ENCODE results near the gene PTCHD4.
"Not testable (repeated sequence)": the region's sequence is repeated elsewhere in the genome, so short reads cannot be mapped to it uniquely, and the experiment has no call there.

The PTCHD4 gene

DNA sequence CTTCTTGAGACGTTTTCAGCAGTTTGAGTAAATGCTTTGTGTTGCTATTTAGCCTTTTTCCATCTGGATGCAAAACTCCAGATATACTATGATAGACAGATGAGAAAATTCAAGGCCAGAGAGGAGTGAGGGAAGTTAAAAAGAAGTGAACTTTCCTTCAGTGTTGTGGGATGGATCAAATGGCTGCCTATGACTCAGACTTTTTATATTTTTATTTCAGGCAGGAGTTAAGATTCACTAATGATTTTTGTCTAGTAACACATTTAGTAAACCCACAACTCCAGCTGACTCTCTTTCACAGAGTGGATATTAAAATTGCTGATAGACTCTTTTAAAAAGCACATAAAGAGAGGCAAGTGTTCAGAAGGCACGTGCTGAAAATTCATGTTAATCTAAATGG, 23.2 kb upstream of the PTCHD4 start:
- Histone ChIP-seq H4K20me1 (ENCODE audit: insufficient read depth) (no peaks in the 10 kb centered on the region), H3K4me2 (no peak overlapping the region), H2AFZ (ENCODE audit: low read depth) (no peak overlapping the region), H3K4me3 (IDR thresholded peaks at IDR 0.05; ENCODE audit: insufficient read depth, low read depth, low read length) (no peak overlapping the region), H3K36me3 (ENCODE audit: insufficient read depth) (no peaks in the 10 kb centered on the region), H3K79me2 (ENCODE audit: insufficient read depth, low read depth) (no peaks in the 10 kb centered on the region), H3K27ac (no peak overlapping the region), H3K4me1 (ENCODE audit: low read depth, poor library complexity, severe bottlenecking) (no peaks in the 10 kb centered on the region), H3K9ac (no peak overlapping the region), H3K27me3 (ENCODE audit: insufficient read depth, low read depth) (no peaks in the 10 kb centered on the region)
- TF ChIP-seq, protein P1, sequence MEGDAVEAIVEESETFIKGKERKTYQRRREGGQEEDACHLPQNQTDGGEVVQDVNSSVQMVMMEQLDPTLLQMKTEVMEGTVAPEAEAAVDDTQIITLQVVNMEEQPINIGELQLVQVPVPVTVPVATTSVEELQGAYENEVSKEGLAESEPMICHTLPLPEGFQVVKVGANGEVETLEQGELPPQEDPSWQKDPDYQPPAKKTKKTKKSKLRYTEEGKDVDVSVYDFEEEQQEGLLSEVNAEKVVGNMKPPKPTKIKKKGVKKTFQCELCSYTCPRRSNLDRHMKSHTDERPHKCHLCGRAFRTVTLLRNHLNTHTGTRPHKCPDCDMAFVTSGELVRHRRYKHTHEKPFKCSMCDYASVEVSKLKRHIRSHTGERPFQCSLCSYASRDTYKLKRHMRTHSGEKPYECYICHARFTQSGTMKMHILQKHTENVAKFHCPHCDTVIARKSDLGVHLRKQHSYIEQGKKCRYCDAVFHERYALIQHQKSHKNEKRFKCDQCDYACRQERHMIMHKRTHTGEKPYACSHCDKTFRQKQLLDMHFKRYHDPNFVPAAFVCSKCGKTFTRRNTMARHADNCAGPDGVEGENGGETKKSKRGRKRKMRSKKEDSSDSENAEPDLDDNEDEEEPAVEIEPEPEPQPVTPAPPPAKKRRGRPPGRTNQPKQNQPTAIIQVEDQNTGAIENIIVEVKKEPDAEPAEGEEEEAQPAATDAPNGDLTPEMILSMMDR (conservative IDR thresholded peaks at IDR 0.05; ENCODE audit: low read depth, low read length): no peak

DNA sequence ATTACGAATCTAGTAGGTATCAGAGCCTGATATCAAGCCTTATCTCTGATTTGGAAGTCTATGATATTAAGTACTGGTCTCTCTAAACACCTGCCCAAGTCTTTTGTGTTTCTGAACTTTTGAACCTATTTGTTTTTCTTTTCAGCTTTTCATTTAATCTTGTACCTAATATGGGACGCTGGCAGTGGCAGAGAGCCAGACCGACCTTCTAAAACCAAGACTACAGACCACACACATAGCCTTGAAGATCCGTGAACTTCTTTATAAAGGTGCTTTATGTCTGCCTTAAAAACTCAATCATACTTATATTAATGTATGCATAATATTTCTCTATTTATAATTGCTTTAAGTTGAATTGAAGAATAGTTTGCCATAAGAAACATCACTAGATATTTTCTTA, 12.6 kb upstream of the PTCHD4 start:
- Histone ChIP-seq H3K4me3 (IDR thresholded peaks at IDR 0.05; ENCODE audit: insufficient read depth, low read depth, low read length) (no peak overlapping the region), H3K4me2 (no peak overlapping the region), H3K4me1 (ENCODE audit: low read depth, poor library complexity, severe bottlenecking) (no peaks in the 10 kb centered on the region), H3K9ac (no peak overlapping the region), H4K20me1 (ENCODE audit: insufficient read depth) (no peaks in the 10 kb centered on the region), H3K79me2 (ENCODE audit: insufficient read depth, low read depth) (no peaks in the 10 kb centered on the region), H3K27me3 (ENCODE audit: insufficient read depth, low read depth) (no peaks in the 10 kb centered on the region), H3K27ac (no peak overlapping the region), H3K36me3 (ENCODE audit: insufficient read depth) (no peaks in the 10 kb centered on the region), H2AFZ (ENCODE audit: low read depth) (no peak overlapping the region)
- TF ChIP-seq, protein P1 (conservative IDR thresholded peaks at IDR 0.05; ENCODE audit: low read depth, low read length): no peak

DNA sequence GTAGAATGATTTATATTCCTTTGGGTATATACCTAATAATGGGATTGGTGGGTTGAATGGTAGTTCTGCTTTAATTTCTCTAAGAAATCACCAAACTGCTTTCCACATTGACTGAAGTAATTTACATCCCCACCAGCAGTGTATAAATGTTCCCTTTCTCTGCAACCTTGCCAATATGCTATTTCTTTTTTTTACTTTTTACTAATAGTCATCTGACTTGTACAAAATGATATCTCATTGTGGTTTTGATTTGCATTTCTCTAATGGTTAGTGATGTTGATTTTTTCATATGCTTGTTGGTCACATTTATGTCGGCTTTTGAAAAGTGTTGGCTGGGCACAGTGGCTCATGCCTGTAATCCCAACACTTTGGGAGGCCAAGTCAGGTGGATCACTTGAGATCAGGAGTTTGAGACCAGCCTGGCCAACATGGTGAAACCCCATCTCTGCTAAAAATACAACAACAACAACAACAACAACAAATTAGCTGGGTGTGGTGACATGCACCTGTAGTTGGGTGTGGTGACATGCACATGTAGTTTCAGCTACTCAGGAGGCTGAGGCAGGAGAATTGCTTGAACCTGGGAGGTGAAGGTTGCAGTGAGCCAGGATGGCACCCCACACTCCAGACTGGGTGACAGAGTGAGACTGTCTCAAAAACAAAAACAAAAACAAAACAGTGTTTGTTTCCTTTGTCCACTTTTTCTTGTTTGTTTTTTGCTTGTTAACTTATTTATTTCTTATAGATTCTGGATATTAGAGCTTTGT, 11.2 kb upstream of the PTCHD4 start:
- not testable (repeated sequence) for H3K27ac ChIP-seq; H2AFZ ChIP-seq (ENCODE audit: low read depth); H3K9ac ChIP-seq; H3K4me1 ChIP-seq (ENCODE audit: low read depth, poor library complexity, severe bottlenecking); H3K27me3 ChIP-seq (ENCODE audit: insufficient read depth, low read depth); H3K4me2 ChIP-seq; H3K79me2 ChIP-seq (ENCODE audit: insufficient read depth, low read depth); H3K4me3 ChIP-seq (IDR thresholded peaks at IDR 0.05; ENCODE audit: insufficient read depth, low read depth, low read length); H4K20me1 ChIP-seq (ENCODE audit: insufficient read depth); H3K36me3 ChIP-seq (ENCODE audit: insufficient read depth)

DNA sequence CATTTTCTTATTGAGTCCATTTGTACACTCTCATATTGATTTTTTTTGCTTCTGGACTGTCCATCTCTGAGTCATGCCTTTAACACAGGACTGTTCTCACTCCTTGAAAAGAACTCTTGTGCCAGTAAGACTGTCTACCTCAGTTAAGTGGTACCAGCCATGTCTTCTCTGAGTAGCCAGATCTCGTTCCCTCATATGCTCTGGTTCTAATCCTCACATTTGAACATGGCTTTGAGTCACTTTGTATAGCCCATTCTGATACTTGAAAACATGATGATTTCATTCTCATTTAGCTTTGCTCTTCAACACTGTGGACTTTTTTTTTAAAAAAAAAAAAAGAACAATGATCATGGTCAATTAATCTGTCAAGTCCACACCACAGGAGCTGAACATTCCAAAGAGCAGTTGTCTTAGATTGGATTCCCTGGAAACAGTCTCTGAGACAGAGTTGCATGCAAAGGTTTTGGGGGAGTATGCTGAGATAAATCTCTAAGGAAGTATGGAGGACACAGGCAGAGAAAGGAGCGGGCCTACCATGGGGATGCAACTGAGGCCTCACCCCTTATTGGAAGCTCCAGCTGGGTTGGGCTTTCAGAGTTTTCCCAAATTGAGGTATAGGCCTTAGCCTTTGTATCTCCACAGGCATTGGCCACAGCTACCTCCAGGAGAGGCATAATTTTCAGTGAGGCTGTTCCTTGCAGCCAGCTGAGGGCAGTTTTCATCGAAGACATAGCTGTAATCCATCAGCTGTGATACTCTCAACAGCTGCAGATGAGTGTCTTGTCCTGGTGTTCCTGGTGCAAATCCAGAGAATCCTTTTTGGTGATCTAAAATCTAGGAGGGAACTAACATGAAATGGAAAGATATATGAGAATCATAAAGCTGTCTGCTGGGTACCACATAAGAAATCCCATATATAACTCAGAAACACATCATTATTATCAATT, 6.0 kb upstream of the PTCHD4 start:
- Histone ChIP-seq H3K4me2 (no peak overlapping the region), H3K27me3 (ENCODE audit: insufficient read depth, low read depth) (no peaks in the 10 kb centered on the region), H4K20me1 (ENCODE audit: insufficient read depth) (no peaks in the 10 kb centered on the region), H2AFZ (ENCODE audit: low read depth) (no peak overlapping the region), H3K4me3 (IDR thresholded peaks at IDR 0.05; ENCODE audit: insufficient read depth, low read depth, low read length) (no peak overlapping the region), H3K9ac (no peak overlapping the region), H3K36me3 (ENCODE audit: insufficient read depth) (no peaks in the 10 kb centered on the region), H3K27ac (no peak overlapping the region), H3K4me1 (ENCODE audit: low read depth, poor library complexity, severe bottlenecking) (no peaks in the 10 kb centered on the region), H3K79me2 (ENCODE audit: insufficient read depth, low read depth) (no peaks in the 10 kb centered on the region)
- TF ChIP-seq, protein P1 (conservative IDR thresholded peaks at IDR 0.05; ENCODE audit: low read depth, low read length): no peak
